AG09309 (cell line): Measurements from ENCODE around the gene SOX30.

Experiments
- DNase-seq: peaks from one replicate; pipeline ENCODE4 v3.0.0-alpha.2; 2010; ENCODE audit warnings: low read depth
- H3K4me3 ChIP-seq: 2 replicates; pipeline ENCODE4 v1.5.1; 2011; ENCODE audit warnings: mild to moderate bottlenecking, low read depth, low read length, moderate library complexity; ENCODE audit not compliant: control insufficient read depth
- CTCF ChIP-seq: IDR thresholded peaks from 2 replicates; pipeline ENCODE4 v1.5.1; 2011; ENCODE audit warnings: mild to moderate bottlenecking, low read depth, low read length, inconsistent platforms; ENCODE audit not compliant: insufficient read depth, control insufficient read depth; ENCODE audit errors: missing control alignments

SOX30 gene

GRCh38 chr5:157616785-157617184 is 35.5 kb downstream of the SOX30 start:
- no peak for TF ChIP-seq CTCF
- no peak overlapping the region for H3K4me3 ChIP-seq
- no peak for DNase-seq

DNA sequence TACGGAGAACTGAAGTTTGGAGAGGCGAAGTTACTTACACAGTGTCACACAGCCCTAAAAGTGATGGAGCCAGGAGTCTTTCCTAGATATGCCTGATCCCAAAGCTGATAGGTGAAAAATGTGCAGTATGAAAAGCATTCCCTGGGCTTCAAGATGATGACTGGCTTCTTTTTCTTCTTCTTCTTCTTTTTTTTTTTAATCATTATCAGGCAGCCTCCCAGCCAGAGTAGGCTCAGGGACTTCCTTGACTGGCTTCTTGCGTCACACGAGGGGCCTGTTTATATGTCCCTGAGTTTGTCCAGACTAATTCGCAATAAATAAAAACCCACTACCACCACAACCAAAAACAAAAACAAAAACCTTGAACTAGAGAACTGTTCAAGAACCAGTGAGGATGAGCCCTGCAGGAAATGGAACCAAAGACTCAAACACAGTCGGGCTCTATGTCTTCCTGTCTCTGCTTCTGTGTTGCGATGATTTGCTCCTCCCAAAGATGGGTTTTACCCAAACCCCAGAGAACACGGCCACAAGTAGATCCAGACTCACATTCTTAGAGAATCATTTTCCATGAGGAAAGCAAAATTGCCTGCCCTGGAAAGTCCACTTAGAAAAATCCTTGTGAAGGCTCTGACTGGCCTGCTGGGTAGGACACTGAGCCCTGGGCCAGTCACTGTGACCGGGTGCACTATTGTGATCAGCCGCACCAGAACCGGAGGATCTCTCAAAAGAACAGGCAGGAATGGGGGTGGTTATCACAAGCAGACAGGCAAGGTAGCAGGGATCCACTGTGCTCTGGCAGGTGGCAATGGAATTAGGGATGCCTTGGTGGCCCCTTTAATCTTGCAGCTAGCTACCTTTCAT is 38.6 kb downstream of the SOX30 start:
- no peak for DNase-seq
- no peak for TF ChIP-seq CTCF
- no peak overlapping the region for H3K4me3 ChIP-seq

- no peak overlapping the region for H3K4me3 ChIP-seq
- no peak for TF ChIP-seq CTCF
- DNase-seq = no peak
Measured at GRCh38 chr5:157612581-157612980, 39.7 kb downstream of the SOX30 start.

- no peak for DNase-seq
- TF ChIP-seq CTCF = no peak
Measured at GRCh38 chr5:157611571-157612476, 40.4 kb downstream of the SOX30 start.

GRCh38 chr5:157610990-157611389 is 41.2 kb downstream of the SOX30 start:
- no peak for TF ChIP-seq CTCF
- DNase-seq = no peak
- no peak overlapping the region for H3K4me3 ChIP-seq

More at GRCh38 chr5:157611571-157612476, 40.4 kb downstream of the SOX30 start:
- H3K4me3 ChIP-seq = no peak overlapping the region

DNA sequence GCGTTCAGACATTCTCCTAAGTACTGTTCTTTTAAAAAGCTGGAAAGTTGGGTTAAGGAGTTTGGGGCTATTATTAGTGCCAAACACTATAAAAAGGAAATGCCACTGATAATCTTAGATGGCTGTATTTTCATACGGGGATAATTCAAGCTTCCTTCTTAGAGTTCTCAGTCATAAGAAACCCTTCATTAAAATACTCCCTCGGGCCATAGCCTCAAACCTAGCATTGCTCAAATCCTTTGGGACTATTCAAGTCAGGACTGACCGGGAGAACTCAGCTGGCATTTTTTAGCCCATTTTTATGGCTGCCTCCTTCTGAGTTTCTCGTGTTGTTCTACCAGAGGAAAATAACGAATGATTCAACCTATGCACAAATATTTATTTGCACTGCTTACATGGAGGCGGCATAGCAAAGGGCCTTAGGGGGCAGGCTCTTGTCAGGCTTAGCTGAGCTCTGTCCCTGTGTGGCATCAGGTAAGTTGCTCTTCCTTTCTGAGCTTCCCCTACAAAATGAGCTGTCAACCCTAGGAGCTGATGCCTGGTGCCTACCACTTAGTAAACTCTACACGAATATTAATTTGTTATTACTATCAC is 43.2 kb downstream of the SOX30 start:
- DNase-seq = peak; percentile 68
- TF ChIP-seq CTCF = no peak
- H3K4me3 ChIP-seq = no peak overlapping the region
